HG03064 (cell line): ENCODE results near the gene NR5A1.

Experiments
- ATAC-seq: cut with Tn5 transposase; IDR thresholded peaks from one replicate; pipeline ENCODE4 v1.9.1; 2021; ENCODE audit warnings: low read depth; ENCODE audit not compliant: unreplicated experiment

Gene NR5A1

DNA sequence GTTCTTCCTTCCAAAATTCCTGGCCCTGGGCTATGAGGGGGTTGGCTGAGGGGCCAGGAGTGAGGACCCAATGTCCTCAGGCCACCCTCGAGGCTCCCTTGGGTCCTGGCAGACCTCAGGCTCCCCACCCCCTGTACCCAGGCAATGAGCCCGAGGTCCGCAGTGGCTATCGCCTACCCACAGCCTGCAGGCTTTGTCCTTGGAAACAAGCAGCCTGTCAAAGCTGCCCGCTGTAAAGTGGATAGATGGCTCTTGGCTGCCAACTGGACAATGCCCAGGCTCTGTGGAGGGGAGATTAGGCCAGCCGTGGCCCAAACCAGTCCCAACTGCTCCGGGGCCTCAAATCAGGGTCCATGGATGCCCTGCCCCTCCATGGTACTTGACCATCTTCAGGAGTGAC lies 59.2 kb downstream of the NR5A1 start:
- ATAC-seq = no peak

DNA sequence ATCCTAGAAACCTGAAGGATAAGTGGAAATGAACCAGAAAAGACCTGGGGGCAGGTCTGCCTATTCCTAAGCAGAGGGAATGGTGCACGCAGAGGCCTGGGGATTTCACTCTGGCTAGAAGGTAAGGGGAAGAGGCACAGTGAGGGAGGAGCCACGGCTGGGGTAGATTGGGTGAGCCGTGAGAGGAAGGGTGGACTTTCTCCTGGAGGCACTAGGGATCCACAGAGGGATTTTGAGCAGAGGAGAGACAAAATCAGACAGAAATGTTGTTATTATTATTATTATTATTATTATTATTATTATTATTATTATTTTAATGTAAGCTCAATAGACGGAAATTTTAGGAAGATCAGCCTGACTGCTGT lies 59.9 kb downstream of the NR5A1 start:
- no peak for ATAC-seq

GRCh38 chr9:124444166-124444565 lies 63.0 kb downstream of the NR5A1 start:
- ATAC-seq = no peak

- ATAC-seq = no peak
Measured at GRCh38 chr9:124443625-124444024, 63.6 kb downstream of the NR5A1 start.

- no peak for ATAC-seq
Measured at GRCh38 chr9:124442826-124443225, 64.4 kb downstream of the NR5A1 start.

GRCh38 chr9:124442379-124442778 lies 64.8 kb downstream of the NR5A1 start:
- ATAC-seq = no peak

DNA sequence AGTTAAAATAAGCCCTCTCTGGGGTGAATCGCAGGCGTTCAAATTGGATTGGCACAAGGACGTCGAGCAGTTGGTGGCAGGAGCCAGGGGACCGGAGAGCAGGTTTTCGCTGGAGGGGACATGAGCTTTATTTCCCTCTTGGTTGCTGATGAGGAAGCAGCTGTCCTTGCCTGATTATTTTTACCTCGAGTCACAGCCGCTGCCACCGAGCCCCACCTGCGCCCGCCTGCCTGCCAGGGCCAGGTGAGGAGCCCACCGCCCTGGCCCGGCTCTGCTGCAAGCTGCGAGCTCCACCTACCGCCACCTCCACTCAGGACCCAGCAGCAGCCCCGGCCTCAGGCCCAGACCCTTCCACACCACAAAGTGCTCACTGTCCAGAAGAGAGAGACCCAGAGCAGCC lies 65.9 kb downstream of the NR5A1 start:
- ATAC-seq = no peak

DNA sequence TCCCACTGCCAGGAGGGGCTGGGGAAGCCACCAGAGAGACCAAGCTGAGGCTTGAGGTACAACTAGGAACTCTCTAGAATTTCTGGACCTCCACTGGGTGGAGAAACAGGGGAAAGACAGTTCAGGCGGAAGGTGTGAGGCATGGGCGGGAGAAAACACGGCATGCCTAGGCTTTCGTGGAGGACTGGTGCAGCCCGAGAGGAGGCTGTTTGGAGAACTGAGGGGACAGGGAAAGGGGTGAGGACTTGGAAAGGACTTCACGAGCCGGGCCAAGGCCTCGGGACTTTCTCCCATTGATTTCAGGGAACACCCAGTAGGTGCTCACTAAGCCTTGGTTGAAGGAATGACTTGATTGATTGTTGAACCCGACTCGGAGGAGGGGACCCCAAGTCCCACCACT lies 66.4 kb downstream of the NR5A1 start:
- no peak for ATAC-seq

- ATAC-seq = no peak
Measured at GRCh38 chr9:124439686-124440243, 67.4 kb downstream of the NR5A1 start.

GRCh38 chr9:124439086-124439485 lies 68.1 kb downstream of the NR5A1 start:
- ATAC-seq = no peak

- no peak for ATAC-seq
Measured at GRCh38 chr9:124438091-124438490, 69.1 kb downstream of the NR5A1 start.

DNA sequence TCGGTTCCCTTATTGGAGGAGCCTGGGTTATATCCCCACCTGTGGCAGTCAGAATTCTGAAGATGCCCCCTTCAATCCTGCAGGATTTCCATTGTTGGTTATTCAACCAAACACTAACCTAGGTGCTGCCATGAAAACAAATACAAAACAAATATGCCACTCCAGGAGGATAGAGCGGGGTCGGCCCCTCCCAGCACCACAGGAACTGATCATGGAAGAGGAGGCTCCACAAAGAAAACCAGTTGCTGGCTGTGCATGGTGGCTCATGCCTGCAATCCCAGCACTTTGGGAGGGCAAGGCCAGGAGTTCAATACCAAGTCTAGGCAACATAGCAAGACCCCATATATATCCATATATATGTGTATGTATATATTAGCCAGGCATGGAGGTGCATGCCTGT lies 70.1 kb downstream of the NR5A1 start:
- no peak for ATAC-seq

- no peak for ATAC-seq
Measured at GRCh38 chr9:124436320-124436719, 70.9 kb downstream of the NR5A1 start.
